ENCODE data around the gene EHD4.

EHD4 gene

DNA sequence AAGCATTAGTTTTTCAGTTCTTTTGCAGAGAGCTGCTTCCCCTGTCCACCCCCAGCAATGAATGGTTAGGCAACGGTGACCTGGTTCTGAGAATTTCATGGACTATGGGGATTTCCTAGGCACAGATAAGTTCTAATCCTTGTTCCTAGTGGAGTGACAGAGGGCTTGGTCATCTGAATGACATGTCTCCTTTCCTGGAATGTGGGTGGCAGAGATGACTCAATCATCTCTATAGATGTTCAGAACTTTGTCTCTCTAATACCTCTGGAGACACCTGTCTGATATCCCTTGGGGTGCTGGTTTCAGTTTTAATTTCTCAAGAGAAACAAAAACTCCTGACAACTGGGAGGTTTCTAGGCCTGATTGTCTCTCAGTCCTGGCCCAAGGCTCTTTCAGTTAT, 38.1 kb upstream of the EHD4 start:
- H3K9me3 ChIP-seq (ENCODE audit: control insufficient read depth in 5 of 5, low read length in 5 of 5) = peaks cover 0 to 3% (median 0%) of the 10 kb centered on the region in 5 donors
- H3K36me3 ChIP-seq (ENCODE audit: control insufficient read depth in 5 of 5, insufficient read depth in 5 of 5, low read length in 5 of 5) = no peaks in the 10 kb centered on the region
- no peaks in the 10 kb centered on the region for H3K4me1 ChIP-seq (ENCODE audit: control insufficient read depth in 5 of 5, insufficient read depth in 5 of 5, low read length in 5 of 5)
- H3K4me3 ChIP-seq (ENCODE audit: low read depth in 1 of 5, low read length in 5 of 5) = no peak overlapping the region
- H3K27me3 ChIP-seq (ENCODE audit: control insufficient read depth in 5 of 5, insufficient read depth in 4 of 5, low read length in 5 of 5) = no peaks in the 10 kb centered on the region
- H3K9ac ChIP-seq (ENCODE audit: low read length in 5 of 5) = no peak overlapping the region
- no peak overlapping the region for H3K27ac ChIP-seq (ENCODE audit: low read depth, low read length)

- Histone ChIP-seq H3K9me3 (ENCODE audit: control insufficient read depth in 5 of 5, low read length in 5 of 5) (peaks cover 0 to 3% (median 0%) of the 10 kb centered on the region in 5 donors), H3K4me3 (ENCODE audit: low read depth in 1 of 5, low read length in 5 of 5) (no peak overlapping the region), H3K27me3 (ENCODE audit: control insufficient read depth in 5 of 5, insufficient read depth in 4 of 5, low read length in 5 of 5) (no peaks in the 10 kb centered on the region), H3K4me1 (ENCODE audit: control insufficient read depth in 5 of 5, insufficient read depth in 5 of 5, low read length in 5 of 5) (no peaks in the 10 kb centered on the region), H3K9ac (ENCODE audit: low read length in 5 of 5) (no peak overlapping the region), H3K27ac (ENCODE audit: low read depth, low read length) (no peak overlapping the region), H3K36me3 (ENCODE audit: control insufficient read depth in 5 of 5, insufficient read depth in 5 of 5, low read length in 5 of 5) (no peaks in the 10 kb centered on the region)
These were observed 37.1 kb upstream of the EHD4 start for GRCh38 chr15:42009474-42009873.

DNA sequence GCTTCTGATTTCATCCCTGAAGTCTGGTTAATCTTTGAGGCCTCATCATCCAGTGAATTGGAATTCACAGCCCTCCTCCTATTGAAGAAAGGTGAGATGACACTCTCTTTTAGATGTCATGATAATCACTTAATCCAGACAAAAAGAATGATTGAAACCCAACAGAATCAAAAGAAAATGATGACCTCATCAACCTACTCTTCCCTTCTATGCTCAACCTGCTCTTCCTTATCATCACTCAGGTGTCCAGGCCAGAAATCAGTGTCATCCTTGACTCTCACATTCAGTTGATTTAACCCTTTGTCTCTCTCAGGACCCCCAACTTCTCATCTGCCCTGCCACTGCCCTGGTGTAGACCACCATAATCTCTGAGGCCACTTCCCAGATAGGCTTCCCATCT, 36.7 kb upstream of the EHD4 start:
- no peaks in the 10 kb centered on the region for H3K4me1 ChIP-seq (ENCODE audit: control insufficient read depth in 5 of 5, insufficient read depth in 5 of 5, low read length in 5 of 5)
- no peak overlapping the region for H3K27ac ChIP-seq (ENCODE audit: low read depth, low read length)
- H3K9ac ChIP-seq (ENCODE audit: low read length in 5 of 5) = no peak overlapping the region
- no peaks in the 10 kb centered on the region for H3K27me3 ChIP-seq (ENCODE audit: control insufficient read depth in 5 of 5, insufficient read depth in 4 of 5, low read length in 5 of 5)
- H3K4me3 ChIP-seq (ENCODE audit: low read depth in 1 of 5, low read length in 5 of 5) = no peak overlapping the region
- H3K36me3 ChIP-seq (ENCODE audit: control insufficient read depth in 5 of 5, insufficient read depth in 5 of 5, low read length in 5 of 5) = no peaks in the 10 kb centered on the region
- peaks cover 0 to 3% (median 0%) of the 10 kb centered on the region in 5 donors for H3K9me3 ChIP-seq (ENCODE audit: control insufficient read depth in 5 of 5, low read length in 5 of 5)

DNA sequence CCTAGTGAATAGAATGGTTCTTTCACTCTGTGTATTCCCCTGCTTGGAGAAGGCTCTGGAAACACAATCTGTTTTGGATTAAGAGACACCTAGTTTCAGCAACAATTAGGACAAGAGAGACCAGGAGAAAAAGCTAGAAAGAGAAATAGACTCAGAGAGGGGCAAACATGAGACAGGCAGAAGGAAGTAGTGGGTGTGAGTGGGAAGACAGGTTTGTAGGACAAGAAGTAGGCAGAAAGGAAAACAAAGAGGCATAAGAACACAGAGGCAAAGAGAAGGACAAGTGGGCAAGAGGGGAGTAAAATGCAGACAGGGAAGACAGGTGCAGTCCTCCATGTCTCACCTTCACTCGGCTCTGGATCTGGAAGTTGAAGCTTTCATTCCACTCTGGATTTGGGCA, 35.0 kb upstream of the EHD4 start:
- Histone ChIP-seq H3K27me3 (ENCODE audit: control insufficient read depth in 5 of 5, insufficient read depth in 4 of 5, low read length in 5 of 5) (no peaks in the 10 kb centered on the region), H3K27ac (ENCODE audit: low read depth, low read length) (no peak overlapping the region), H3K9me3 (ENCODE audit: control insufficient read depth in 5 of 5, low read length in 5 of 5) (peaks cover 0 to 3% (median 0%) of the 10 kb centered on the region in 5 donors), H3K9ac (ENCODE audit: low read length in 5 of 5) (no peak overlapping the region), H3K36me3 (ENCODE audit: control insufficient read depth in 5 of 5, insufficient read depth in 5 of 5, low read length in 5 of 5) (no peaks in the 10 kb centered on the region), H3K4me1 (ENCODE audit: control insufficient read depth in 5 of 5, insufficient read depth in 5 of 5, low read length in 5 of 5) (no peaks in the 10 kb centered on the region), H3K4me3 (ENCODE audit: low read depth in 1 of 5, low read length in 5 of 5) (no peak overlapping the region)

DNA sequence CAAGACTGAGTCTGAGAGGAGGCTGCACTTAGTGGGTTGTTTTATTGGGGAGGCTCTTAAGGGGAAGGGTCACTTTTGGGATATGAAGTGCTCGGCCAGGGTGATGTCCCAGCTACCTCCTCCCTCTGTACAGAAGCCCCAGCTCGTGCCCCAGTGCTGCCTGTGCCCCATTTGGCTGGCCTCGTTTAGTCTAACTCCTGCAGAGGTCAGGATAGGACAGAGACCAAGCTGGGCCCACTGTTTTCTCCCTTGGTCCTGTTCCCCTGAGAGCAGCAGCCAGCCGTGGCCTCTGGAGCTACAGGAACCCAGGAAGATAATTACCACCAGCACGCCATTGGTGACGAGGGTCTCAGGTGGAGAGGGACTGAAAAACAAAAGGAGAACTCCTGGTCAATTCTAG, 30.0 kb upstream of the EHD4 start:
- Histone ChIP-seq H3K4me3 (ENCODE audit: low read depth in 1 of 5, low read length in 5 of 5) (no peak overlapping the region), H3K27me3 (ENCODE audit: control insufficient read depth in 5 of 5, insufficient read depth in 4 of 5, low read length in 5 of 5) (peaks cover 0 to 4% (median 0%) of the 10 kb centered on the region in 5 donors), H3K27ac (ENCODE audit: low read depth, low read length) (no peak overlapping the region), H3K36me3 (ENCODE audit: control insufficient read depth in 5 of 5, insufficient read depth in 5 of 5, low read length in 5 of 5) (no peaks in the 10 kb centered on the region), H3K4me1 (ENCODE audit: control insufficient read depth in 5 of 5, insufficient read depth in 5 of 5, low read length in 5 of 5) (no peaks in the 10 kb centered on the region), H3K9ac (ENCODE audit: low read length in 5 of 5) (no peak overlapping the region), H3K9me3 (ENCODE audit: control insufficient read depth in 5 of 5, low read length in 5 of 5) (peaks cover 0 to under 1% (median 0%) of the 10 kb centered on the region in 5 donors)

GRCh38 chr15:42001236-42001635, 28.9 kb upstream of the EHD4 start:
- H3K27me3 ChIP-seq (ENCODE audit: control insufficient read depth in 5 of 5, insufficient read depth in 4 of 5, low read length in 5 of 5) = peaks cover 0 to 4% (median 0%) of the 10 kb centered on the region in 5 donors

GRCh38 chr15:41999290-42000285, 27.2 kb upstream of the EHD4 start:
- H3K9me3 ChIP-seq (ENCODE audit: control insufficient read depth in 5 of 5, low read length in 5 of 5) = no peaks in the 10 kb centered on the region
- H3K27me3 ChIP-seq (ENCODE audit: control insufficient read depth in 5 of 5, insufficient read depth in 4 of 5, low read length in 5 of 5) = peaks cover 0 to 4% (median 0%) of the 10 kb centered on the region in 5 donors
- no peaks in the 10 kb centered on the region for H3K36me3 ChIP-seq (ENCODE audit: control insufficient read depth in 5 of 5, insufficient read depth in 5 of 5, low read length in 5 of 5)
- no peak overlapping the region for H3K27ac ChIP-seq (ENCODE audit: low read depth, low read length)
- H3K4me1 ChIP-seq (ENCODE audit: control insufficient read depth in 5 of 5, insufficient read depth in 5 of 5, low read length in 5 of 5) = no peaks in the 10 kb centered on the region
- H3K4me3 ChIP-seq (ENCODE audit: low read depth in 1 of 5, low read length in 5 of 5) = no peak overlapping the region
- no peak overlapping the region for H3K9ac ChIP-seq (ENCODE audit: low read length in 5 of 5)

More at GRCh38 chr15:42001236-42001635, 28.9 kb upstream of the EHD4 start:
- Histone ChIP-seq H3K27ac (ENCODE audit: low read depth, low read length) (no peak overlapping the region), H3K36me3 (ENCODE audit: control insufficient read depth in 5 of 5, insufficient read depth in 5 of 5, low read length in 5 of 5) (no peaks in the 10 kb centered on the region), H3K9ac (ENCODE audit: low read length in 5 of 5) (no peak overlapping the region), H3K9me3 (ENCODE audit: control insufficient read depth in 5 of 5, low read length in 5 of 5) (no peaks in the 10 kb centered on the region), H3K4me1 (ENCODE audit: control insufficient read depth in 5 of 5, insufficient read depth in 5 of 5, low read length in 5 of 5) (no peaks in the 10 kb centered on the region), H3K4me3 (ENCODE audit: low read depth in 1 of 5, low read length in 5 of 5) (no peak overlapping the region)

DNA sequence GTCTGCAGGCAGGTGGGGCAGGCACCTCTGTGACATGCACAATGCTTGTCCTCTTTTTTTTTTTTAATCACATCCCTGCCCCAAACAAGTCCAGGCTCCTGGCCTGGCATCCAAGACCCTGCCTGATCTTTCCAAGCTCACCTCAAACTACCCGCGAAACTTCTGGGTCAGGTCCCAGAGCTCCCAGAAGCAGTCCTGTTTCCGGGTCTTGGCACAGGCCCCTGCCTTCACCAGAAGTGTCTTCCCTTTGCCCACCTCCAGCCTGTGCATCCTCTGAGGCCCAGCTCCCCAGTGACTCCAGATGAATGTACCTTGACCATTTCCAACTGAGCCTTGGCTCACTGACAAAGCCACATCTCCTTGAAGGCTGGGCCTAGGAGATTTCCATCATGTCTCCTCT, 25.5 kb upstream of the EHD4 start:
- Histone ChIP-seq H3K27me3 (ENCODE audit: control insufficient read depth in 5 of 5, insufficient read depth in 4 of 5, low read length in 5 of 5) (peaks cover 0 to 4% (median 0%) of the 10 kb centered on the region in 5 donors), H3K9me3 (ENCODE audit: control insufficient read depth in 5 of 5, low read length in 5 of 5) (no peaks in the 10 kb centered on the region), H3K9ac (ENCODE audit: low read length in 5 of 5) (no peak overlapping the region), H3K27ac (ENCODE audit: low read depth, low read length) (no peak overlapping the region), H3K4me1 (ENCODE audit: control insufficient read depth in 5 of 5, insufficient read depth in 5 of 5, low read length in 5 of 5) (peaks cover 0 to 3% (median 0%) of the 10 kb centered on the region in 5 donors), H3K4me3 (ENCODE audit: low read depth in 1 of 5, low read length in 5 of 5) (no peak overlapping the region), H3K36me3 (ENCODE audit: control insufficient read depth in 5 of 5, insufficient read depth in 5 of 5, low read length in 5 of 5) (no peaks in the 10 kb centered on the region)

DNA sequence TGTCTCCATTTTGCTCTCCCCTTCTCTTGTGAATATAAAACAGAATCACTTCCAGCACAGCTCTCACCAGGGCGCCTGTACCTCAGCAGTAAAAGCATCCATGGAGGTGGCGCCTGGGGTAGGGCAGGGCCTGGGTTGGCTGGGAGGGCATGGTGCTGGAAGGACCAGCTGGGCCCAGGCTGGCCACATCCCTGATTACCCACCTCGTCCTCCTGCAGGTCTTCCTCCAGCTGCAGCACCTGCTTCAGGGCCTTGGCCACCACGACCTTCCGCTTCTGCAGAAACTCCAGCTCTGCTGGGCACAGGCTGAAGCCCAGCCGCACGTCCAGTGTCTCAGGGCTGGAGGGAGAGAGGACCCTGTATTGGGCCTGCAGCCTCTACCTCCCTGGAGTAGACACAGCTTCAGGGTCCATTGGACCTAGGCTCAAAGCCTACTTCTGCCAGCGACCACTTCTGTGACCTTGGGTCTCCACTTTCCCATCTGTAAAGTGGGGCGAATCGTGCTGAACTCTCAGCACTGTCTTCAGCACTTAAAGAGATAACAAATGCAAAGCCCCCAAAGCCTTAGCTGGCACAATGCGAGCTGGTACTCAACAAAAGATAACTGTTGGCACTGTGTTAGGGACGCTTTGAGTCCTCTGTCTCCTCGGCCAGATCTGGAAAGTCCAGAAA, 24.7 kb upstream of the EHD4 start:
- H3K36me3 ChIP-seq (ENCODE audit: control insufficient read depth in 5 of 5, insufficient read depth in 5 of 5, low read length in 5 of 5) = no peaks in the 10 kb centered on the region
- H3K4me1 ChIP-seq (ENCODE audit: control insufficient read depth in 5 of 5, insufficient read depth in 5 of 5, low read length in 5 of 5) = peaks cover 0 to 3% (median 0%) of the 10 kb centered on the region in 5 donors
- H3K4me3 ChIP-seq (ENCODE audit: low read depth in 1 of 5, low read length in 5 of 5) = no peak overlapping the region
- no peaks in the 10 kb centered on the region for H3K9me3 ChIP-seq (ENCODE audit: control insufficient read depth in 5 of 5, low read length in 5 of 5)
- peaks cover 0 to 4% (median 0%) of the 10 kb centered on the region in 5 donors for H3K27me3 ChIP-seq (ENCODE audit: control insufficient read depth in 5 of 5, insufficient read depth in 4 of 5, low read length in 5 of 5)
- H3K9ac ChIP-seq (ENCODE audit: low read length in 5 of 5) = no peak overlapping the region
- no peak overlapping the region for H3K27ac ChIP-seq (ENCODE audit: low read depth, low read length)

GRCh38 chr15:41996376-41996775, 24.0 kb upstream of the EHD4 start:
- peaks cover 0 to 4% (median 0%) of the 10 kb centered on the region in 5 donors for H3K27me3 ChIP-seq (ENCODE audit: control insufficient read depth in 5 of 5, insufficient read depth in 4 of 5, low read length in 5 of 5)
- H3K9ac ChIP-seq (ENCODE audit: low read length in 5 of 5) = no peak overlapping the region
- H3K9me3 ChIP-seq (ENCODE audit: control insufficient read depth in 5 of 5, low read length in 5 of 5) = no peaks in the 10 kb centered on the region
- H3K4me1 ChIP-seq (ENCODE audit: control insufficient read depth in 5 of 5, insufficient read depth in 5 of 5, low read length in 5 of 5) = peaks cover 0 to 3% (median 0%) of the 10 kb centered on the region in 5 donors
- H3K27ac ChIP-seq (ENCODE audit: low read depth, low read length) = no peak overlapping the region
- no peaks in the 10 kb centered on the region for H3K36me3 ChIP-seq (ENCODE audit: control insufficient read depth in 5 of 5, insufficient read depth in 5 of 5, low read length in 5 of 5)
- H3K4me3 ChIP-seq (ENCODE audit: low read depth in 1 of 5, low read length in 5 of 5) = no peak overlapping the region

All from subcutaneous abdominal adipose tissue (tissue), 5 donors.